PC-3 (cell line): ENCODE results near the gene REEP2. TPM values are rescaled to one million over a fixed set of nuclear protein-coding genes. Genes with fewer than 3 reads are reported as not detected.
"Not testable (repeated sequence)": the region's sequence is repeated elsewhere in the genome, so short reads cannot be mapped to it uniquely, and the experiment has no call there.

Experiments used
- ATAC-seq: fragments of 200-7000 bp; cut with Tn5 transposase; 2 replicates; pipeline ENCODE4 v1.9.1; 2020; ENCODE audit warnings: mild to moderate bottlenecking, moderate library complexity
- BruUV-seq: library from RNA; stranded (reverse); fragments of 400-500 nt; replicated peaks from 2 replicates; lab custom pipeline; 2021; lab: Mats Ljungman, UMichigan
- CTCF ChIA-PET: fragments of 300-600 bp; sonication (Branson Sonifier 250); formaldehyde crosslinking; loops from one replicate; lab custom pipeline; 2022; ENCODE audit warnings: antibody characterized with exemption; lab: Charles Lee
- POLR2A ChIA-PET: fragments of 300-600 bp; sonication (Branson Sonifier 250); formaldehyde crosslinking; loops from one replicate; lab custom pipeline; 2022; ENCODE audit warnings: antibody characterized with exemption; ENCODE audit not compliant: unreplicated experiment; lab: Charles Lee
- DNase-seq: peaks from one replicate; pipeline ENCODE4 v3.0.0-alpha.2; 2015
- H2AFZ ChIP-seq: fragments of 300-600 bp; sonication (generic); 2 replicates; pipeline ENCODE4 v1.6.0; 2016; ENCODE audit warnings: antibody characterized with exemption, low read length
- H3F3A ChIP-seq: fragments of 300-600 bp; sonication (generic); one replicate; pipeline ENCODE4 v1.6.0; 2017; ENCODE audit warnings: antibody characterized with exemption, low read length, control low read depth, mild to moderate bottlenecking; ENCODE audit not compliant: unreplicated experiment
- H3K27ac ChIP-seq: fragments of 300-600 bp; sonication (generic); 2 replicates; pipeline ENCODE4 v1.5.1; 2016; ENCODE audit warnings: mild to moderate bottlenecking, low read length
- H3K27me3 ChIP-seq: fragments of 300-600 bp; sonication (generic); 2 replicates; pipeline ENCODE4 v1.6.1; 2016; ENCODE audit warnings: low read length, mixed read lengths
- H3K36me3 ChIP-seq: fragments of 300-600 bp; sonication (generic); 2 replicates; pipeline ENCODE4 v1.6.1; 2016; ENCODE audit warnings: low read depth, mixed run types, low read length, mixed read lengths
- H3K4me1 ChIP-seq: fragments of 300-600 bp; sonication (generic); 2 replicates; pipeline ENCODE4 v1.5.1; 2016; ENCODE audit warnings: low read length; ENCODE audit not compliant: insufficient read depth
- H3K4me2 ChIP-seq: fragments of 300-600 bp; sonication (generic); 2 replicates; pipeline ENCODE4 v1.6.0; 2016; ENCODE audit warnings: low read length
- H3K4me3 ChIP-seq: fragments of 300-600 bp; sonication (generic); 2 replicates; pipeline ENCODE4 v1.5.1; 2016; ENCODE audit warnings: mild to moderate bottlenecking, low read length, mixed read lengths
- H3K79me2 ChIP-seq: fragments of 300-600 bp; sonication (generic); 2 replicates; pipeline ENCODE4 v1.6.1; 2017; ENCODE audit warnings: low read length, mixed read lengths
- H3K9ac ChIP-seq: fragments of 300-600 bp; sonication (generic); 2 replicates; pipeline ENCODE4 v1.6.0; 2016; ENCODE audit warnings: mild to moderate bottlenecking, low read length
- H3K9me2 ChIP-seq: fragments of 300-600 bp; sonication (generic); replicated peaks from 2 replicates; pipeline ENCODE4 v1.6.1; 2016; ENCODE audit warnings: mixed run types, low read length, mixed read lengths
- H3K9me3 ChIP-seq: fragments of 300-600 bp; sonication (generic); 2 replicates; pipeline ENCODE4 v1.6.1; 2016; ENCODE audit warnings: low read length, mixed read lengths
- H4K20me1 ChIP-seq: fragments of 300-600 bp; sonication (generic); 2 replicates; pipeline ENCODE4 v1.6.1; 2016; ENCODE audit warnings: low read length, mixed read lengths
- EZH2 ChIP-seq: fragments of 300-600 bp; sonication (generic); IDR thresholded peaks from one replicate; pipeline ENCODE4 v1.6.1; 2017; ENCODE audit warnings: antibody characterized with exemption, mild to moderate bottlenecking, low read length; ENCODE audit not compliant: unreplicated experiment
- EZH2phosphoT487 ChIP-seq: fragments of 300-600 bp; sonication (generic); IDR thresholded peaks from 2 replicates; pipeline ENCODE4 v1.6.1; 2018; ENCODE audit warnings: mild to moderate bottlenecking, antibody characterized with exemption, low read length, borderline replicate concordance
- intact Hi-C: fragments of 100-400 bp; cut with micrococcal nuclease; formaldehyde crosslinking; loops from 2 replicates; pipeline ENCODE4 v1.9.0; 2023
- total RNA-seq: library from RNA; depleted of rRNA; stranded (reverse); fragments of >200 nt; gene quantifications from 2 replicates; pipeline ENCODE4 v1.2.3, GENCODE V29; 2014
- TF ChIP-seq, protein P1 (sequence below): fragments of 300-600 bp; sonication (generic); conservative IDR thresholded peaks from 2 replicates; pipeline ENCODE4 v1.5.1; 2017; ENCODE audit warnings: antibody characterized with exemption, low read depth, mild to moderate bottlenecking, low read length

REEP2 gene
- total RNA-seq, 1 experiment from 2014 or later: 2.5 TPM

DNA sequence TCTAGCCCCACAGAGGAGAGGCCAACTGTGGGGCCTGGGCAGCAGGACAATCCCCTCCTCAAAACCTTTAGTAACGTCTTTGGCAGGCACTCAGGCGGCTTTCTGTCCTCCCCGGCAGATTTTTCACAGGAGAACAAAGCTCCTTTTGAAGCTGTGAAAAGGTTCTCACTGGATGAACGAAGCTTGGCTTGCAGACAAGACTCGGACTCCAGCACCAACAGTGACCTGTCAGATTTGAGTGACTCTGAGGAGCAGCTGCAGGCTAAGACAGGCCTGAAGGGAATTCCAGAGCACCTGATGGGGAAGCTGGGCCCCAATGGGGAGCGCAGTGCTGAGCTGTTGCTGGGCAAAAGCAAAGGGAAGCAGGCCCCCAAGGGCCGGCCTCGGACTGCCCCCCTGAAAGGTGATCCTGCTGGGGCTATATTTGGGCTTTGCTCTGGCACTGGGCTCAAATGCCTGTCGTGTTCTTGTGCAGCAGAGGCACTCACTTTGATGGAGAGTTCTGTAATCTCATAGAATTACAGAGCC, 46.9 kb upstream of the REEP2 start:
- peaks cover 9% of the 10 kb centered on the region; the same call in 1 of the 2 replicates for H3K36me3 ChIP-seq
- no peak overlapping the region for H3K4me3 ChIP-seq
- no peaks in the 10 kb centered on the region for H3K4me1 ChIP-seq
- H3K9me3 ChIP-seq: no peaks in the 10 kb centered on the region
- BruUV-seq: no TSS peak
- TF ChIP-seq EZH2: no peak
- no peak for TF ChIP-seq EZH2phosphoT487
- TF ChIP-seq, protein P1, sequence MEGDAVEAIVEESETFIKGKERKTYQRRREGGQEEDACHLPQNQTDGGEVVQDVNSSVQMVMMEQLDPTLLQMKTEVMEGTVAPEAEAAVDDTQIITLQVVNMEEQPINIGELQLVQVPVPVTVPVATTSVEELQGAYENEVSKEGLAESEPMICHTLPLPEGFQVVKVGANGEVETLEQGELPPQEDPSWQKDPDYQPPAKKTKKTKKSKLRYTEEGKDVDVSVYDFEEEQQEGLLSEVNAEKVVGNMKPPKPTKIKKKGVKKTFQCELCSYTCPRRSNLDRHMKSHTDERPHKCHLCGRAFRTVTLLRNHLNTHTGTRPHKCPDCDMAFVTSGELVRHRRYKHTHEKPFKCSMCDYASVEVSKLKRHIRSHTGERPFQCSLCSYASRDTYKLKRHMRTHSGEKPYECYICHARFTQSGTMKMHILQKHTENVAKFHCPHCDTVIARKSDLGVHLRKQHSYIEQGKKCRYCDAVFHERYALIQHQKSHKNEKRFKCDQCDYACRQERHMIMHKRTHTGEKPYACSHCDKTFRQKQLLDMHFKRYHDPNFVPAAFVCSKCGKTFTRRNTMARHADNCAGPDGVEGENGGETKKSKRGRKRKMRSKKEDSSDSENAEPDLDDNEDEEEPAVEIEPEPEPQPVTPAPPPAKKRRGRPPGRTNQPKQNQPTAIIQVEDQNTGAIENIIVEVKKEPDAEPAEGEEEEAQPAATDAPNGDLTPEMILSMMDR: no peak
- no peaks in the 10 kb centered on the region for H3F3A ChIP-seq
- no peak overlapping the region for H3K4me2 ChIP-seq
- ATAC-seq: no peak
- H3K79me2 ChIP-seq: no peaks in the 10 kb centered on the region
- no peak overlapping the region for H3K27ac ChIP-seq
- no peak overlapping the region for H3K9ac ChIP-seq
- no peaks in the 10 kb centered on the region for H3K9me2 ChIP-seq
- DNase-seq: no peak
- POLR2A ChIA-PET: no interaction called here
- H2AFZ ChIP-seq: no peak overlapping the region
- intact Hi-C loops: no loop called here
- no peaks in the 10 kb centered on the region for H3K27me3 ChIP-seq
- CTCF ChIA-PET: no interaction called here
- no peaks in the 10 kb centered on the region for H4K20me1 ChIP-seq

DNA sequence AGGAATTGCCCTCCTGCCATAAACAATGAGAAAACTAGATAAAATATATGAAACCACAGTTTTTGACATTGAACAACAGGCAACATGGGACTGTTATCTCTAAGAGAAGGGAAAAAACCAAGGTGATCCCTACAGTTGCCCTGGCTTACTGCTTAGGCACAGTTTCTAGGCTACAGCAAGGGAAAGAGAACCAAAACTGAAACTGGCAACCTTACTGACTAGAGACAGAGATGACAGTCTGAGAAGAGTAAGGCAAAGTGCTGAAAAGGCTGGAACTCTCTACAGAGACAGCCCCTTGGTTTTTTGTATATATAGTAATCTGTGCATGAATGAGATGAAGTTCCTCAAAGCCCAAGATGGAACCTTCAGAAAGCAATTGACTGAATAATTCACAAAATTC, 36.2 kb upstream of the REEP2 start:
- no peaks in the 10 kb centered on the region for H3K27me3 ChIP-seq
- H3K4me3 ChIP-seq: no peak overlapping the region
- H2AFZ ChIP-seq: no peak overlapping the region
- intact Hi-C loops: no loop called here
- H3K9me3 ChIP-seq: no peaks in the 10 kb centered on the region
- no peak for ATAC-seq
- H3K79me2 ChIP-seq: no peaks in the 10 kb centered on the region
- no peaks in the 10 kb centered on the region for H4K20me1 ChIP-seq
- no peaks in the 10 kb centered on the region for H3K9me2 ChIP-seq
- no peak for DNase-seq
- H3K4me1 ChIP-seq: no peaks in the 10 kb centered on the region
- ChIA-PET POLR2A (no interaction called here), CTCF (no interaction called here)
- H3K9ac ChIP-seq: no peak overlapping the region
- no peaks in the 10 kb centered on the region for H3F3A ChIP-seq
- BruUV-seq: no TSS peak
- H3K27ac ChIP-seq: no peak overlapping the region
- TF ChIP-seq, protein P1: no peak
- no peak for TF ChIP-seq EZH2phosphoT487
- TF ChIP-seq EZH2: no peak
- H3K36me3 ChIP-seq: peaks cover 5% of the 10 kb centered on the region; the same call in 1 of the 2 replicates
- H3K4me2 ChIP-seq: no peak overlapping the region

DNA sequence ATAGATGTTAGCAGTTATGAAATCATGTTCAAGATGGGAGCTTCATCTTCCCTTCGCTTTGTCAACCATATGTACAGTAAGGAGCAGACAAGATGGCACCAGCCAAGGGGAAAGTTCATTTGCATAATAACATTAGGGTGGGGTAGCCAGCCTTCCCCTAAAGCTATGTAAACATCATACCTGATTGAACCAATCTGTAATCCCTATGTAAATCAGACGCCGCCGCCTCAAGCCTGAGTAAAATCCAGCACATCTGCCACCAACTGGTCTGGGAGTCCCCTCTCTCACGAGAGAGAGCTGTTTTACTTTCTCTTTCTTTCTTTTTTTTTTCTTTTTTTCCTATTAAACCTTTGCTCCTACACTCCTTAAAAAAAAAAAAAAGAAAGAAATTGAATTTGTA, 30.8 kb upstream of the REEP2 start:
- DNase-seq: no peak
- POLR2A ChIA-PET: no interaction called here
- CTCF ChIA-PET: no interaction called here
- H3K36me3 ChIP-seq: peaks cover 3% of the 10 kb centered on the region
- H4K20me1 ChIP-seq: no peaks in the 10 kb centered on the region
- no peaks in the 10 kb centered on the region for H3K4me1 ChIP-seq
- no peak overlapping the region for H3K9ac ChIP-seq
- no peak for ATAC-seq
- no TSS peak for BruUV-seq
- H3F3A ChIP-seq: no peaks in the 10 kb centered on the region
- no peak for TF ChIP-seq EZH2phosphoT487
- TF ChIP-seq EZH2: no peak
- TF ChIP-seq, protein P1: no peak
- no peaks in the 10 kb centered on the region for H3K9me2 ChIP-seq
- no peak overlapping the region for H3K27ac ChIP-seq
- H2AFZ ChIP-seq: no peak overlapping the region
- H3K4me2 ChIP-seq: no peak overlapping the region
- H3K27me3 ChIP-seq: no peaks in the 10 kb centered on the region
- no peaks in the 10 kb centered on the region for H3K9me3 ChIP-seq
- H3K79me2 ChIP-seq: no peaks in the 10 kb centered on the region
- intact Hi-C loops: no loop called here
- no peak overlapping the region for H3K4me3 ChIP-seq

DNA sequence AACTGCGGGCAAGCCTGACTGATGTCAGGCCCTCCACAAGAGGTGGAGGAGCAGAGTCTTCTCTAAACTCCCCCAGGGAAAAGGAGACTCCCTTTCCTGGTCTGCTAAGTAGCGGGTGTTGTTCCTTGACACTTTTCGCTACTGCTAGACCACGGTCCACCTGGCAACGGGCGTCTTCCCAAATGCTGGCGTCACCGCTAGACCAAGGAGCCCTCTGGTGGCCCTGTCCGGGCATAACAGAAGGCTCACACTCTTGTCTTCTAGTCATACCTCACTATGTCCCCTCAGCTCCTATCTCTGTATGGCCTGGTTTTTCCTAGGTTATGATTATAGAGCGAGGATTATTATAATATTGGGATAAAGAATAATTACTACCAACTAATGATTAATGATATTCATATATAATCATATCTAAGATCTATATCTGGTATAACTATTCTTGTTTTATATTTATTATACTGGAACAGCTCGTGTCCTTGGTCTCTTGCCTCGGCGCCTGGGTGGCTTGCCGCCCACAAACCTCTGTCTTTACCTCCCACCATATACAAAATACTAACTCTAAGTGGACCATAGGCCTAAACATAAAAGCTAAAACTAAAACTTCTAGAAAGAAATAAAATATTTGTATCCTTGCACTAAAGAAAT, 27.7 kb upstream of the REEP2 start:
- H3K79me2 ChIP-seq, POLR2A ChIA-PET, H3K9me2 ChIP-seq, ATAC-seq, intact Hi-C loops, H3K9me3 ChIP-seq, BruUV-seq, H3K27me3 ChIP-seq, H2AFZ ChIP-seq, H3F3A ChIP-seq, H3K27ac ChIP-seq, H3K36me3 ChIP-seq, H3K4me3 ChIP-seq, H3K4me2 ChIP-seq, H3K4me1 ChIP-seq, H4K20me1 ChIP-seq, H3K9ac ChIP-seq: not testable (repeated sequence)
- CTCF ChIA-PET: interaction anchor here (0.7 kb wide), 1 partner anchor 319 kb away, joined by 3 read pairs; no protein-coding TSS in a partner anchor
- peak; percentile 38 for DNase-seq
